Sigmoid colon (tissue), 3 donors: Measurements from ENCODE around the gene PPP3R1.

Experiments used
- CTCF ChIP-seq, 4 experiments: fragments of 450-650 bp in 3 of 4; fragments of 200-600 bp in 1 of 4; IDR thresholded peaks; one replicate each; pipeline ENCODE4 v1.5.1; 2016 to 2019; ENCODE audit warnings: antibody characterized with exemption in 4 of 4, mild to moderate bottlenecking in 3 of 4, moderate library complexity in 2 of 4
- POLR2A ChIP-seq, 2 donors: fragments of 450-650 bp; IDR thresholded peaks; one replicate each; pipeline ENCODE4 v1.6.1; 2016; ENCODE audit warnings: antibody characterized with exemption in 2 of 2, mild to moderate bottlenecking in 2 of 2, moderate library complexity in 2 of 2

- TF ChIP-seq CTCF (IDR thresholded peaks at IDR 0.05) (no peak), POLR2A (IDR thresholded peaks at IDR 0.05) (no peak)
These were observed 61.2 kb downstream of the PPP3R1 start for GRCh38 chr2:68190991-68191731.
